Mesenteric fat pad (tissue), 1 donor: ENCODE results near the gene NKX3-2. TPM values are rescaled to one million over a fixed set of nuclear protein-coding genes. Genes with fewer than 3 reads are reported as not detected.

Experiments
- DNase-seq: peaks from one replicate; pipeline ENCODE4 v3.0.0-alpha.2; 2020; ENCODE audit warnings: low spot score
- total RNA-seq: library from RNA; stranded (reverse); fragmentation: NEBNext Ultra II Directional; extraction: Animal tissue kit (Norgen Biotek cat#: 25700); gene quantifications from one replicate; pipeline ENCODE4 v1.2.1, GENCODE V29; 2021
- donor health status: DM: yes; HTN: yes; CAD: no.

NKX3-2 gene
- total RNA-seq, 1 donor from 2014 or later, result 1.3 TPM

- DNase-seq, result no peak
Measured at GRCh38 chr4:13515268-13515667, 29.0 kb downstream of the NKX3-2 start.

GRCh38 chr4:13514722-13515121 is 29.6 kb downstream of the NKX3-2 start:
- DNase-seq, result no peak

GRCh38 chr4:13511101-13511500 is 33.2 kb downstream of the NKX3-2 start:
- no peak for DNase-seq

- DNase-seq, result no peak
Measured at GRCh38 chr4:13509442-13509841, 34.9 kb downstream of the NKX3-2 start.

GRCh38 chr4:13504374-13504773 is 39.9 kb downstream of the NKX3-2 start:
- no peak for DNase-seq

- DNase-seq, result no peak
Measured at GRCh38 chr4:13498469-13498868, 45.8 kb downstream of the NKX3-2 start.

- no peak for DNase-seq
Measured at GRCh38 chr4:13496605-13497004, 47.7 kb downstream of the NKX3-2 start.

- no peak for DNase-seq
Measured at GRCh38 chr4:13495753-13496152, 48.6 kb downstream of the NKX3-2 start.

GRCh38 chr4:13493793-13494192 is 50.5 kb downstream of the NKX3-2 start:
- no peak for DNase-seq

GRCh38 chr4:13492747-13493146 is 51.6 kb downstream of the NKX3-2 start:
- no peak for DNase-seq

Other genes with a start within 250 kb of the NKX3-2 start
- gene RAB28, start 60.2 kb downstream of the NKX3-2 start, total RNA-seq, result 13.8 TPM
- 29.4 TPM for gene BOD1L1, start 83.2 kb upstream of the NKX3-2 start, total RNA-seq